Prostate gland (tissue), 1 donor: ENCODE data around the gene VEGFB.

ENCODE experiments used
- POLR2A ChIP-seq: fragments of 450-650 bp; IDR thresholded peaks from one replicate; pipeline ENCODE4 v1.6.1; 2016; ENCODE audit warnings: antibody characterized with exemption, mild to moderate bottlenecking
- POLR2AphosphoS5 ChIP-seq: sonication (generic); formaldehyde crosslinking; IDR thresholded peaks from one replicate; pipeline ENCODE4 v1.6.1; 2017; ENCODE audit warnings: antibody characterized with exemption

GRCh38 chr11:64202992-64203391, 31.4 kb upstream of the VEGFB start:
- TF ChIP-seq POLR2AphosphoS5 (no peak), POLR2A (no peak)
